ENCODE measurements around the gene ASTN2. TPM values are rescaled to one million over a fixed set of nuclear protein-coding genes. Genes with fewer than 3 reads are reported as not detected.

Gene ASTN2
- total and polyA plus RNA-seq, 2 experiments from 2014 or later = 5.8 to 7.5 TPM

DNA sequence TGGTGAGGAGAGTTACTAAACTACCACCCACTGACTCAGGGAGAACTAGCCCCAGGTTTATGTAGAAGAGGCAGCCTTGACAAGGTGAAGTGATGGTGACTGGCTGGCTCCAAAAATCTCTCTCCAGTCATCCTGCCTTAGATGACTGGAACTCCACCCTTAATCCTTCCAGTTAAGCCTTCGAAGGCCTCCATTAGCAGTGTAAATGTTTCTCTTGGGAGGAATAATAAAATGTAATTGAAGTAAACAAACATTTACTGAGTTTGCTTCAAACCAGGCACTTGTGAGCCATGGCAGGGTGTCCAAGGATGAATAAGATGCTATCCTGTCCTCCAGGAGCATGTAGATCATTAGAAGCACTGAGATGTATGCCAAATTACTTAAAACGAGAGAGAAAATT lies 35.5 kb downstream of the ASTN2 start:
- Histone ChIP-seq H3K27me3 (replicated peaks; ENCODE audit: insufficient read depth) (no peaks in the 10 kb centered on the region), H3K79me2 (ENCODE audit: insufficient read depth) (no peaks in the 10 kb centered on the region), H4K20me1 (ENCODE audit: insufficient read depth) (no peaks in the 10 kb centered on the region), H3K9me2 (ENCODE audit: insufficient read depth) (no peaks in the 10 kb centered on the region), H3K4me3 (no peak overlapping the region), H3K4me1 (ENCODE audit: insufficient read depth) (no peaks in the 10 kb centered on the region), H3K4me2 (ENCODE audit: unreplicated experiment) (no peak overlapping the region), H3K9me3 (ENCODE audit: low read depth) (no peaks in the 10 kb centered on the region), H3K9ac (no peak overlapping the region), H3K36me3 (ENCODE audit: low read depth) (no peaks in the 10 kb centered on the region), H3F3A (ENCODE audit: insufficient read depth) (no peaks in the 10 kb centered on the region), H2AFZ (no peak overlapping the region), H3K27ac (no peak overlapping the region)
- in situ Hi-C loops (cut with MboI) = no loop called here
- 15 to 22% methylated on average over 2 of the region's 2 CpGs for WGBS, 2 experiments (ENCODE audit: low coverage in 1 of 2, low lambda C conversion rate in 2 of 2, missing lambda C conversion rate in 2 of 2)
- TF ChIP-seq EZH2phosphoT487 (IDR thresholded peaks at IDR 0.05; ENCODE audit: insufficient read depth, low read depth) = no peak
- TF ChIP-seq EZH2 (IDR thresholded peaks at IDR 0.05; ENCODE audit: insufficient read depth, poor library complexity, severe bottlenecking) = no peak
- no peak for DNase-seq

DNA sequence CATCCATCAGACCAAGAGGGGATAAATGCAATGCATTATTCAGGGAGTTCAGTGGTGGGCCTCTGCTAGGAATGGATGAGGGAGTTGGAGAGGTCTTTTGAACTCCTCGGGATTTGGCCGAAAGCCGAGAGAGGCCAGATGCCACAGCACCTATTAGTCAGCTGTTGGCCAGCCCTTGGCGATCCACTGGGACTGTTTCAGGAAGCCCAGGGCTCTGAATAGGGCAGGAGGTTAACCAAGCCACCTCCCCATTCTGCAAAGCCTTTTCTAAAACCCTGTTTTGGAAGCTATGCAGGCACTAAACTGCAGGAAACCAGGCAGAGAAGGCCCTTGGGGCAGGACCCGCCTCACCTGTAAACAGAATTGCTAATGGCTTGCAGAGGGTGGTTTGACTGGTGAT lies 37.8 kb downstream of the ASTN2 start:
- in situ Hi-C loops (cut with MboI) = no loop called here
- 18 to 20% methylated on average over 5 of the region's 5 CpGs for WGBS, 2 experiments (ENCODE audit: low coverage in 1 of 2, low lambda C conversion rate in 2 of 2, missing lambda C conversion rate in 2 of 2)
- Histone ChIP-seq H3K4me1 (ENCODE audit: insufficient read depth) (no peaks in the 10 kb centered on the region), H3K4me2 (ENCODE audit: unreplicated experiment) (no peak overlapping the region), H3K9ac (no peak overlapping the region), H3F3A (ENCODE audit: insufficient read depth) (no peaks in the 10 kb centered on the region), H3K27ac (no peak overlapping the region), H3K27me3 (replicated peaks; ENCODE audit: insufficient read depth) (no peaks in the 10 kb centered on the region), H4K20me1 (ENCODE audit: insufficient read depth) (no peaks in the 10 kb centered on the region), H3K4me3 (no peak overlapping the region), H3K9me2 (ENCODE audit: insufficient read depth) (no peaks in the 10 kb centered on the region), H3K9me3 (ENCODE audit: low read depth) (no peaks in the 10 kb centered on the region), H3K36me3 (ENCODE audit: low read depth) (no peaks in the 10 kb centered on the region), H2AFZ (no peak overlapping the region), H3K79me2 (ENCODE audit: insufficient read depth) (no peaks in the 10 kb centered on the region)
- no peak for DNase-seq
- TF ChIP-seq EZH2 (IDR thresholded peaks at IDR 0.05; ENCODE audit: insufficient read depth, poor library complexity, severe bottlenecking) = no peak

- no peak for TF ChIP-seq EZH2phosphoT487 (IDR thresholded peaks at IDR 0.05; ENCODE audit: insufficient read depth, low read depth)
- TF ChIP-seq EZH2 (IDR thresholded peaks at IDR 0.05; ENCODE audit: insufficient read depth, poor library complexity, severe bottlenecking) = no peak
- Histone ChIP-seq H2AFZ (no peak overlapping the region), H3K4me2 (ENCODE audit: unreplicated experiment) (no peak overlapping the region), H3K27ac (no peak overlapping the region), H3K36me3 (ENCODE audit: low read depth) (no peaks in the 10 kb centered on the region), H4K20me1 (ENCODE audit: insufficient read depth) (no peaks in the 10 kb centered on the region), H3K4me3 (no peak overlapping the region), H3K27me3 (replicated peaks; ENCODE audit: insufficient read depth) (no peaks in the 10 kb centered on the region), H3K9ac (no peak overlapping the region), H3K79me2 (ENCODE audit: insufficient read depth) (no peaks in the 10 kb centered on the region), H3K4me1 (ENCODE audit: insufficient read depth) (no peaks in the 10 kb centered on the region), H3F3A (ENCODE audit: insufficient read depth) (no peaks in the 10 kb centered on the region), H3K9me3 (ENCODE audit: low read depth) (no peaks in the 10 kb centered on the region), H3K9me2 (ENCODE audit: insufficient read depth) (no peaks in the 10 kb centered on the region)
- in situ Hi-C loops (cut with MboI) = no loop called here
- WGBS, 2 experiments (ENCODE audit: low coverage in 1 of 2, low lambda C conversion rate in 2 of 2, missing lambda C conversion rate in 2 of 2) = 0 to 20% methylated on average over 1 of the region's 1 CpG
- DNase-seq = no peak
These were observed 38.9 kb downstream of the ASTN2 start for GRCh38 chr9:117375956-117376355.

DNA sequence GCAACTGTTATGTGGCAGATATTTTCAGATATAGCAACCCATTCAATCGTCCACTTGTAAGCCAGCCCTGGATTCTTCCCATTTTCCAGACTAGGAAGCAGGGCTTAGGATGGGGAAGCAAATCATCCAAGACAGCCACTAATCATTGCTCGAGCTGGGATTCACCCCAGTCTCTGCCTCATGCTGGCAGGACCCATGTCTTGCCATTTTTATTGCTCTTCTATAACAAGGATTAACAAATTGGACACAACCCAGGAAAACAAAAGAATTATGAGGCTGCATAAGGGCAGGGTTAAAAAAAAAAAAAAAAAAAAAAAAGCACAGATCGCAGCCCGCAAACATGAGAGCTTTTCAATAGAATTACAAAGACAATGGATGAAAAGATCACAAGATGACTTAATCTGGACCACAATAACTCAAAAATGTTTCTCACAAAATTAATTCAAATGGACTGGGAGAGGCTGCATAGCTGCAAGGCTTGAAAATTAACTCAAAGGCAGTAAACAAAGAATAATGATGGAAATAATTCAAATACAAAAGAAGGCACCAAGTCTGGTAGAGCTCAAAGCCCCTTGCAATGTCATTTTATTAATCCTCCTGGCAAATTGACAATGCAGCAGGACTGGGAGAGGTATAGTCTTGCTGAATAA lies 40.7 kb downstream of the ASTN2 start:
- DNase-seq = no peak
- no peaks in the 10 kb centered on the region for H3K79me2 ChIP-seq (ENCODE audit: insufficient read depth)
- in situ Hi-C loops (cut with MboI) = no loop called here
- no peak overlapping the region for H2AFZ ChIP-seq
- no peaks in the 10 kb centered on the region for H3K9me3 ChIP-seq (ENCODE audit: low read depth)
- H3K4me1 ChIP-seq (ENCODE audit: insufficient read depth) = no peaks in the 10 kb centered on the region
- WGBS, 2 experiments (ENCODE audit: low coverage in 1 of 2, low lambda C conversion rate in 2 of 2, missing lambda C conversion rate in 2 of 2) = 7% methylated on average over 4 of the region's 4 CpGs
- TF ChIP-seq EZH2 (IDR thresholded peaks at IDR 0.05; ENCODE audit: insufficient read depth, poor library complexity, severe bottlenecking) = no peak
- TF ChIP-seq EZH2phosphoT487 (IDR thresholded peaks at IDR 0.05; ENCODE audit: insufficient read depth, low read depth) = no peak
- no peak overlapping the region for H3K4me3 ChIP-seq
- no peak overlapping the region for H3K27ac ChIP-seq
- no peaks in the 10 kb centered on the region for H3K27me3 ChIP-seq (replicated peaks; ENCODE audit: insufficient read depth)
- H3K9ac ChIP-seq = no peak overlapping the region
- no peaks in the 10 kb centered on the region for H4K20me1 ChIP-seq (ENCODE audit: insufficient read depth)
- H3F3A ChIP-seq (ENCODE audit: insufficient read depth) = no peaks in the 10 kb centered on the region
- H3K4me2 ChIP-seq (ENCODE audit: unreplicated experiment) = no peak overlapping the region
- no peaks in the 10 kb centered on the region for H3K9me2 ChIP-seq (ENCODE audit: insufficient read depth)
- no peaks in the 10 kb centered on the region for H3K36me3 ChIP-seq (ENCODE audit: low read depth)

All from GM23248 (cell line).